Fibroblast of the aortic adventitia (primary cell): ENCODE results near the gene ADARB2. TPM values are rescaled to one million over a fixed set of nuclear protein-coding genes. Genes with fewer than 3 reads are reported as not detected.
"Not testable (repeated sequence)": the region's sequence is repeated elsewhere in the genome, so short reads cannot be mapped to it uniquely, and the experiment has no call there.

Experiments
- DNase-seq: peaks from one replicate; pipeline ENCODE4 v3.0.0-alpha.2; 2010; ENCODE audit warnings: low read depth
- H3K4me3 ChIP-seq: 2 replicates; pipeline ENCODE4 v1.5.1; 2011; ENCODE audit warnings: low read depth, mild to moderate bottlenecking, control low read depth, low read length, moderate library complexity
- total RNA-seq: library from RNA; depleted of rRNA; stranded (reverse); fragments of >200 nt; gene quantifications from 2 replicates; pipeline ENCODE4 v1.2.3, GENCODE V29; 2012; ENCODE audit warnings: low replicate concordance
- TF ChIP-seq, protein P1 (sequence below): IDR thresholded peaks from 2 replicates; pipeline ENCODE4 v1.5.1; 2011; ENCODE audit warnings: mild to moderate bottlenecking, low read length, control low read depth, inconsistent platforms; ENCODE audit not compliant: insufficient read depth

ADARB2 gene
- total RNA-seq, 1 donor: not detected

DNA sequence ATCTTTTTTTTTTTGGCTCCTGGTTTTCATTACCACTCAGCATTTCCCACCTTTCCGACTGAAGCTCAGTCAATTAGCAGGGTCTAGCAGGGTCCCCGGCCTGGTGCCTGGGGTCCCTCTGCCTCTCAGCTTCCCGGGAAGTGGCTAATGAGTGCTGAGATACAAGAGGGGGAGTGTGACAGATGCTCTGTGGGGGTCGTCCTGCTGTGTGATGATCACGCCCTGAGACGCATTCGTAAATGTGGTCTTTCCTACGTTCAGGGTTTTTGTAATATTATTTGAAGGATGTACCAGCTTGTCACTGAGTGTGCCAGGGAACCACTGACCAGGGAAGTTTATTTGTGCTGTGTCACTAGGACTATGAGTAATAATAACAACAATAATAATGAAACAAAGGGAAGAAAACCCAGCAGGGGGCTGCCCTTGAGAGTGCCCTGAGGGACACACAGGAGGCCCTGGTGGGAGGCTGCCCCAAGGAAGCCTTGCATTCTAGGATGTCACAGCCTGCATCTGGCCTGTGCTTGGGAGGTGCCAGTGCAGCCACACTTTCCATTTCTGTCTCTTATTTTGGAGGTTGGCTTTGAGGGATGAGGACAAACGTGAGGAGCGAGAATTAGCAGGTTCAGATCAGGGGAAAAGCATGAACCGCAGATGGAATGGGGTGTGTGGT lies 337.8 kb downstream of the ADARB2 start:
- TF ChIP-seq, protein P1, sequence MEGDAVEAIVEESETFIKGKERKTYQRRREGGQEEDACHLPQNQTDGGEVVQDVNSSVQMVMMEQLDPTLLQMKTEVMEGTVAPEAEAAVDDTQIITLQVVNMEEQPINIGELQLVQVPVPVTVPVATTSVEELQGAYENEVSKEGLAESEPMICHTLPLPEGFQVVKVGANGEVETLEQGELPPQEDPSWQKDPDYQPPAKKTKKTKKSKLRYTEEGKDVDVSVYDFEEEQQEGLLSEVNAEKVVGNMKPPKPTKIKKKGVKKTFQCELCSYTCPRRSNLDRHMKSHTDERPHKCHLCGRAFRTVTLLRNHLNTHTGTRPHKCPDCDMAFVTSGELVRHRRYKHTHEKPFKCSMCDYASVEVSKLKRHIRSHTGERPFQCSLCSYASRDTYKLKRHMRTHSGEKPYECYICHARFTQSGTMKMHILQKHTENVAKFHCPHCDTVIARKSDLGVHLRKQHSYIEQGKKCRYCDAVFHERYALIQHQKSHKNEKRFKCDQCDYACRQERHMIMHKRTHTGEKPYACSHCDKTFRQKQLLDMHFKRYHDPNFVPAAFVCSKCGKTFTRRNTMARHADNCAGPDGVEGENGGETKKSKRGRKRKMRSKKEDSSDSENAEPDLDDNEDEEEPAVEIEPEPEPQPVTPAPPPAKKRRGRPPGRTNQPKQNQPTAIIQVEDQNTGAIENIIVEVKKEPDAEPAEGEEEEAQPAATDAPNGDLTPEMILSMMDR: no peak
- H3K4me3 ChIP-seq: no peak overlapping the region
- DNase-seq: no peak

DNA sequence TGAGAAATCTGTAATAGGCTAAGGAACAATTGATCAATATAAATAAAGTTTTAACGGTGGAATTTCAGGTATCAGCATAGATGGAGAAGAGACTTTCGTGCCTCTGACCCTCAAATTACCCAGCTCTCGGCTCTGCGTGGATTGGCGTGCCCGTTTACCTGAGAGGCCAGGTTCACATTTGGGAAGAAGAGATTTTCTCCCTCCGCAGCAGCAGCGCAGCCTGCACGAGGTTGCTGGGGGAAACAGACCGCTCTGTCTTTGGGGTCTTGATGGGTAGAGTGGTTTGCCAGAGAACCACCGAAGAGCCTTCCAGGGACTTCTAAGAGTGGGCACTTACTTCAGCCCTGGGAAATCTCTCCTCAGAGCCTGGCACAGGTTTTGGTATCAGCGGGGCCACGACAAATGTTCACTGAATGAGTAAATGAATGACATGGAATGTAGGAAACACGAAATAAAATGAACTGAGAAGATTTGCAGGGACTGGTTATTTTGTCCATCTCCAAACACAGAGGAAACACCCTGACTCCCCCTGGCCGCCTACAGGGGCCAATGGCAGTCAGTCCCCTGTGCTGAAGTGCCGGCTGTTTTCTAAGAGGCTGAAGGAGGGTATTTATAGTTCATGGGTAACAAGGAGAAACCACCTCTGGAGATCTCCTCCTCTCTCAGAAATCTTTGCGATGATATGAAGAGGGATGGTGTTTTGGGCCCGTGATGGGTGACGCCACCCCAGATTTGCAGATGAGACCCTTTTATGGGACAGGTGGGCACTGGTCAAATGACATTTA lies 338.5 kb downstream of the ADARB2 start:
- no peak overlapping the region for H3K4me3 ChIP-seq
- TF ChIP-seq, protein P1: no peak

DNA sequence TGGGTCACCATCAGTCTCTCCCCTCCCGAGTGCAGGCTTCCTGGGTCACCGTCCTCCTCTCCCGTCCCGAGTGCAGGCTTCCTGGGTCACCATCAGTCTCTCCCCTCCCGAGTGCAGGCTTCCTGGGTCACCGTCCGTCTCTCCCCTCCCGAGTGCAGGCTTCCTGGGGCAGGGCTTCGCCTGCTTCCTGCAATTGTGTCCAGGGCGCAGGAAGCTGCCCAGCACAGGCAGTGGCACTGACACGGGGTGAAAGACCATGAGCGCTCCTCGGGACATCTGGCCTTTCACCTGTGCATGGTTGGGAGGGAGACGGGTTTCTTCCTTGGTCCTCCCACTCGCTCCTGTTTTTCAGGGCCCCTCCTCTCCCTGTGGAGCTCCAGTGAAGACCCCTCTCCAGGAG lies 339.2 kb downstream of the ADARB2 start:
- H3K4me3 ChIP-seq: not testable (repeated sequence)

More for the DNA sequence above, 338.5 kb downstream of the ADARB2 start:
- no peak for DNase-seq

DNA sequence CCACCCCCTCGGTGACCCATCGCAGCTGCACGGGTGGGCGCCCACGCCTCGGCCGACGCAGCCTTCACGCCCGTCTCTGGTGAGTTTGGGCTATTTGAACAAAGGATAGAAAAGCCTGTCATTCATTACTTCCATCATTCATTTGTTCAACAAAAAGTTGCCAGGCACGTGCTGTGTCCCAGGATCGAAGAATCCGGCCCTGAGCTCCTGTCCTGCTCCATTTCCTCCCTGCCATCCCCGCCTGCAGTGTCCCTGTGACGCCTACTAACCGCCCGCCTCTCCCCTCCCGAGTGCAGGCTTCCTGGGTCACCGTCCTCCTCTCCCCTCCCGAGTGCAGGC lies 341.1 kb downstream of the ADARB2 start:
- no peak for DNase-seq
- H3K4me3 ChIP-seq: no peak overlapping the region
- TF ChIP-seq, protein P1: no peak

More for the DNA sequence above, 339.2 kb downstream of the ADARB2 start:
- DNase-seq: not testable (repeated sequence)

DNA sequence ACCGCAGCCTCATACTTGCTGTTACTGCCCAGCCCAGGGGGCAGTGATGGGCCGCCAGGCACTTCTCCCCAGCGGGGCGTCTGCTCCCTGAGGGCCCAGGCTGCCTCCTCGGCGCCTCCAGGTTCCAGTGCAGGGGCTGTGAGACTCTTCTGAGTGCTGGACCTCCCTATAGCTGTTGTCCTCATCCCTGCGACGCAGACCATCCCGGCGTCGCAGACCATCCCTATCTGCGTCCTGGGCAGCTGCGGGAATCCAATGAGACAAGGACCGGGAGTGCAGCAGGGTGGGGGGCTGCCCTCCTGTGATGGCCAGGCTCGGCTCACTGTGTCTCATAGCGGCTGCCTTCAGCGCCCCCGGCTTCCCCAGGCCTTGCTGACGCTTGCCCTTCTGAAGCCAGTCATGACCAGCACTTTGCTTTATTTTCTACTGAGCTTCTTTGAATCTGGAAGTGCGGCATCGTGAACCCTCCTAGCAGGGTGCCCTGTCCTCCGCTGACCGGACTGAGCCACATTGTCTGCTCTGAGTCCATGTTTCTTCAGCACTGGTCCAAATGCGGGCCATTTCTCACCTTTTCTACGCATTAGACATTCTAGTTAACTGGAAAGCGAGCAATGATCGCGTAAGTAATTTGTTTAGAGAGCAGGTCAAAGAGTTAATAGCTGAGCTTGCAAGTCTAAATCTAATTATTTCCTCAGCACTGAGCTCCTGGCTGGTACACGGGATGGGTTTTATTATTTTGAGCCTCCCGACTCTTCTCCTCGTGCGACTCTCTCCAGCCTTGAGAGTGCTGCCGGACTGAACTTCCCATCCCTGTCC lies 341.6 kb downstream of the ADARB2 start:
- H3K4me3 ChIP-seq: no peak overlapping the region
- no peak for DNase-seq
- TF ChIP-seq, protein P1: no peak

DNA sequence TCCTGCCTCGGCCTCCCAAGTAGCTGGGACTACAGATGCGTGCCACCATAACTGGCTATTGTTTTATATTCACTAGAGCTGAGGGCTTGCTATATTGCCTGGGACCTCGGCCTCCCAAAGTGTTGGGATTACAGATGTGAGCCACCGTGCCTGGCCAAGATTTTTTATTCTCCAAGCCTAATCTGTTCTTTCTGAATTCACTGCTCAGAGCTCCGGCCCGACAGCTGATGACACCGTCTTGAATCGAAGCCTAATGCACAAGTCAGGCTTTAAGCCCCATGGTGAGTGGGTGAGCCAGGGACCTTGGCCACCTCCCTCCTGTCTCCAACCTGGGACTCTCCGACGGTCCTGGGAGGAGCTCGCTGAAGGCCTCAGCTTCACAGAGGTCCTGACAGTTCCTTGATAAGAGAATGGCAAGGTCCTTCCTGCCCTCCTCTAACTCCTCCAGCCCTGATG lies 342.3 kb downstream of the ADARB2 start:
- TF ChIP-seq, protein P1: no peak
- no peak for DNase-seq
- no peak overlapping the region for H3K4me3 ChIP-seq
